CD14-positive monocyte (primary cell): ENCODE measurements around the gene PPP1CC. TPM values are rescaled to one million over a fixed set of nuclear protein-coding genes. Genes with fewer than 3 reads are reported as not detected.

Experiments
- DNase-seq, 3 donors: peaks; one replicate each; pipeline ENCODE4 v3.0.0-alpha.2; 2011 to 2022
- H2AFZ ChIP-seq: 2 replicates; pipeline ENCODE4 v1.6.0; 2012; ENCODE audit warnings: mild to moderate bottlenecking, low read depth, low read length, inconsistent platforms; ENCODE audit not compliant: insufficient read depth, poor library complexity, severe bottlenecking
- H3K27ac ChIP-seq, 2 donors: 1 replicate in 1 of 2; 2 replicates in 1 of 2; pipeline ENCODE4 v1.5.1; 2012 to 2013; ENCODE audit warnings: low read length in 2 of 2, control low read depth in 1 of 2, inconsistent platforms in 1 of 2, low read depth in 1 of 2, mild to moderate bottlenecking in 1 of 2
- H3K27me3 ChIP-seq, 2 donors: one replicate each; pipeline versions ENCODE4 v1.6.0 to v1.6.1; 2011 to 2013; ENCODE audit warnings: low read length in 2 of 2; ENCODE audit not compliant: control insufficient read depth in 2 of 2, insufficient read depth in 2 of 2
- H3K36me3 ChIP-seq, 2 donors: replicated peaks in 1 of 2; 1 replicate in 1 of 2; 2 replicates in 1 of 2; pipeline versions ENCODE4 v1.5.1 to v1.6.1; 2012 to 2013; ENCODE audit warnings: low read length in 2 of 2, control low read depth in 1 of 2, inconsistent platforms in 1 of 2, mild to moderate bottlenecking in 1 of 2; ENCODE audit not compliant: insufficient read depth in 2 of 2, control insufficient read depth in 1 of 2
- H3K4me1 ChIP-seq, 2 donors: 1 replicate in 1 of 2; 2 replicates in 1 of 2; pipeline versions ENCODE4 v1.5.1 to v1.6.1; 2012 to 2013; ENCODE audit warnings: low read length in 2 of 2, control low read depth in 1 of 2, inconsistent platforms in 1 of 2, mild to moderate bottlenecking in 1 of 2, moderate library complexity in 1 of 2; ENCODE audit not compliant: insufficient read depth in 2 of 2, control insufficient read depth in 1 of 2
- H3K4me2 ChIP-seq: replicated peaks from 2 replicates; pipeline ENCODE3; 2012; ENCODE audit warnings: low read length, moderate library complexity, mild to moderate bottlenecking; ENCODE audit not compliant: poor library complexity, severe bottlenecking; ENCODE audit errors: extremely low read depth
- H3K4me3 ChIP-seq, 3 experiments: fragments of 200-600 bp in 1 of 3; sonication (generic) in 1 of 3; replicated peaks in 1 of 3; 1 replicate in 2 of 3; 2 replicates in 1 of 3; pipeline ENCODE4 v1.5.1; 2011 to 2013; ENCODE audit warnings: low read length in 3 of 3, mild to moderate bottlenecking in 3 of 3, control low read depth in 2 of 3, low read depth in 2 of 3, inconsistent platforms in 1 of 3, moderate library complexity in 1 of 3
- H3K79me2 ChIP-seq: 2 replicates; pipeline ENCODE4 v1.6.0; 2012; ENCODE audit warnings: mild to moderate bottlenecking, control low read depth, inconsistent platforms, low read length, moderate library complexity; ENCODE audit not compliant: insufficient read depth
- H3K9ac ChIP-seq: 2 replicates; pipeline ENCODE4 v1.6.0; 2017; ENCODE audit warnings: low read length, mild to moderate bottlenecking; ENCODE audit not compliant: insufficient read depth, poor library complexity, severe bottlenecking
- H3K9me3 ChIP-seq, 2 donors: replicated peaks in 1 of 2; 1 replicate in 1 of 2; 2 replicates in 1 of 2; pipeline versions ENCODE4 v1.5.1 to v1.6.1; 2012 to 2013; ENCODE audit warnings: low read length in 2 of 2, control low read depth in 1 of 2; ENCODE audit not compliant: control insufficient read depth in 1 of 2, insufficient read depth in 1 of 2
- H4K20me1 ChIP-seq: 2 replicates; pipeline ENCODE4 v1.6.0; 2012; ENCODE audit warnings: mild to moderate bottlenecking, low read length, control low read depth, moderate library complexity; ENCODE audit not compliant: insufficient read depth
- H3K27ac Mint-ChIP-seq, 7 donors: one replicate each; pipeline ENCODE4 v1.8.0; 2020; ENCODE audit warnings: mild to moderate bottlenecking in 7 of 7, mixed read lengths in 7 of 7, moderate library complexity in 6 of 7, inconsistent platforms in 2 of 7
- H3K27me3 Mint-ChIP-seq, 3 donors: one replicate each; pipeline ENCODE4 v1.8.0; 2021 to 2022; ENCODE audit warnings: low read depth in 3 of 3, mild to moderate bottlenecking in 3 of 3, mixed read lengths in 3 of 3, moderate library complexity in 3 of 3, inconsistent platforms in 1 of 3
- H3K36me3 Mint-ChIP-seq, 2 donors: one replicate each; pipeline ENCODE4 v1.8.0; 2020; ENCODE audit warnings: mixed read lengths in 2 of 2, inconsistent platforms in 1 of 2, mild to moderate bottlenecking in 1 of 2
- H3K4me1 Mint-ChIP-seq: one replicate; pipeline ENCODE4 v1.8.0; 2020; ENCODE audit warnings: mild to moderate bottlenecking, mixed read lengths
- H3K4me3 Mint-ChIP-seq, 2 donors: one replicate each; pipeline ENCODE4 v1.8.0; 2020; ENCODE audit warnings: mild to moderate bottlenecking in 2 of 2, mixed read lengths in 2 of 2, moderate library complexity in 1 of 2
- H3K9me3 Mint-ChIP-seq, 7 donors: one replicate each; pipeline ENCODE4 v1.8.0; 2020 to 2022; ENCODE audit warnings: mixed read lengths in 7 of 7, mild to moderate bottlenecking in 6 of 7, moderate library complexity in 6 of 7, inconsistent platforms in 2 of 7
- CTCF ChIP-seq: fragments of 200-600 bp; IDR thresholded peaks from one replicate; pipeline ENCODE4 v1.8.0; 2022; ENCODE audit warnings: antibody characterized with exemption, mild to moderate bottlenecking
- WGBS: methylation state at CpG from one replicate; pipeline ENCODE4 v1.1.5; 2013; ENCODE audit warnings: missing lambda C conversion rate; ENCODE audit not compliant: insufficient coverage; 5-methylcytosine and 5-hydroxymethylcytosine counted together
- intact Hi-C, 2 donors: fragments of 100-400 bp; cut with micrococcal nuclease; formaldehyde crosslinking; loops; one replicate each; pipeline versions ENCODE4 v1.15.0 to v1.15.1; 2023
- polyA plus RNA-seq, 3 donors: library from polyadenylated mRNA; depleted of rRNA in 1 of 3; unstranded in 2 of 3; stranded (reverse) in 1 of 3; fragments of 300-500 nt in 2 of 3; fragments of >200 nt in 1 of 3; fragmentation: Illumina TruSeq in 2 of 3; gene quantifications; 1 replicate in 2 of 3; 2 replicates in 1 of 3; pipeline ENCODE4 v1.2.3, GENCODE V29; 2012 to 2021

Gene PPP1CC
- polyA plus RNA-seq, 3 donors: 63.2 to 139 (median 128) TPM

DNA sequence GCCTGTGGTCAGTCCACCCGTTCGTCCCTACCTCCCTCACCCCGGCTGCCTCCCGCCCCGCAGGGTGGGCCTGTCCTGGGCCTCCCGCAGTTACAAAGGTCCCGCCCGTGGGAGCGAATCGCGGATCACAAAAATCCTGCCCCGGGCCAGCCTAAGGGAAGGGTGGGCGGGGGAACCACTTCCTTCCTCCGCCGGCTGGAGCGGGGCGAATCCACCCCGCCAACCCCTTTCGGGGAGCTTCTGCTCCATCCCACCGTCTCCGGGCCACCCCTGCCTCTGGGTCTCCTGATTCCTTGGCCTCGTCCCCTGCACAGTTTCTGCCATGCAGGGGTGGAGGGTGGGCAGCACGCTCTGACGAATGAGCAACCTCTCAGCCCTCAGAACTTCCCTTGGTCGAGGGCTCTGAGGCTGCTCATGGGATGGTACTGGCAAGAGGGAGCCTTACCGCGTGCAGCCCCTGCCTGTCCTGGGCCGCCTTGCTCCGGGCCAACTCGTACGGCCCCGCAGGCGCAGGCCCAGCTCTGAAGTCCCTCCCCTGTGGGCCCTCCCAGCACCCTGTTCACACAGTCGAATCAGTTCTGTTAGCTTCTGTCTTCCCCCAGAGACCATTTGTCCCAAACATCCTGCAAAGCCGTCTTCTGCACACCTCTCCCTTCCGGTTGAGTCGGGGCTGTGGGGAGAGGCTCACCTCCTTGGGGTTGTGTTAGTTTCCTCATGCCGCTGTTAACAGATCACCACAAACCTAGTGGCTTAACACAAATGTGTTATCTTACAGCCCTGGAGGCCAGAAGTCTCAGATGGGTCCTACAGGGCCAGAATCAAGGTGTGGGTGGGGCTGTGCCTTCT, 53.2 kb downstream of the PPP1CC start:
- Mint-ChIP-seq H3K4me3 (peak overlapping the region; percentile 85 to 90), H3K27me3 (no peaks in the 10 kb centered on the region), H3K4me1 (peaks cover 88% of the 10 kb centered on the region), H3K9me3 (no peaks in the 10 kb centered on the region), H3K27ac (peak overlapping the region; percentile 86 to 97 (median 96)), H3K36me3 (peaks cover 28 to 32% of the 10 kb centered on the region in 2 donors)
- Histone ChIP-seq H3K36me3 (peaks cover 9 to 25% of the 10 kb centered on the region in 2 donors), H3K4me3 (peak overlapping the region; percentile 63 to 98 (median 98)), H3K79me2 (peaks cover 54% of the 10 kb centered on the region), H2AFZ (peak overlapping the region; percentile 85), H4K20me1 (peaks cover 42% of the 10 kb centered on the region), H3K4me1 (peaks cover 90 to 96% of the 10 kb centered on the region in 2 donors), H3K9me3 (no peaks in the 10 kb centered on the region), H3K4me2 (peak overlapping the region; percentile 98), H3K27me3 (no peaks in the 10 kb centered on the region), H3K9ac (peak overlapping the region; percentile 89), H3K27ac (peak overlapping the region; percentile 84 to 90)
- WGBS: 0% methylated on average over 30 of the region's 38 CpGs
- intact Hi-C loops: loop anchor here (5.0 to 10.0 kb wide), 4 partner anchors 42 to 135 kb away; partner anchors contain the start of gene PPP1CC (in 1 of the 2)
- DNase-seq: peak in 2 of 3 donors; percentile 34 to 39
- TF ChIP-seq CTCF: no peak

DNA sequence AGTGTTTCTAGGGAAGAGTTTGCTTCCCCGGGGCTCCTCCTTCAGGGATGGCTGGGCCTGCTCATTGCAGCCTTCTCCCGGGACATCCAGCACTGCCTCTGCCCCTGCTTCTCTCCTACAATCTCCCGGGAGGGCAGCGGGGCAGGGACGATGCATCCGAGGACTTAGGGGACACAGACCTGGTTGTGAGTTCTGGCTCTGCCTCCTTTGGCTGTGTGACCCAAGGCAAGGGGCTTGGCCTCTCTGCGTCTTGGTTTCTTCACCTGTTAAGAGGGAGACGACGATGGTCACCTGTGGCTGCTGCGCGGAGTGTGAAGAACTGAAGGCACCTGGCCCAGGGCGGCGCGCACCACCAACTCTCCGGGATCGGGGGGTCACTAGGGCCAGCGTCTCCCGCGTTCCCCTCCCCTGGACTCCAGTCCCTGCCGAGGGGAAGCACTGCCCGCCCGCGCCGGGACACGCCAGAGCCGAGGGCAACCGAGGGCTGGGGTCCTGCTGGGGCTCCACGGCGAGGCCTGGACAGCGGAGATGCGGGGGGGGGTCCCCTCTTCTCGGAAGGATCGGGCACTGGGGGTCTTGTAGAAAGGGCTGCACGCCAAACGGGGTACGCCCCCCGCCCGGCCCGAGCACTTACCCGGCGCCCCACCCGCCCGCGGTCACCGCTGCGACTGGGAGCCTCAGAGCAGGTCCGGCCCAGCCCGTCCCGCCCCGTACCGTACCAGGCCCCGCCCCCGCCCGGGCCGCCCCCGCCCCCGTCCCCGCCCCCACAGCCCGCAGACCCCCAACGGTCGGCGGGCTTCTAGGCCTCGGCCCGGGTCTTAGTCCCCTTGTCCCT, 54.0 kb downstream of the PPP1CC start, which contains the start of gene HVCN1:
Gene HVCN1 (minus strand): TSS at position 670 of the 835 bp plus-strand sequence. CDS start 5,870 bp downstream, outside the sequence.
- peaks cover 9 to 33% of the 10 kb centered on the region in 2 donors for H3K36me3 ChIP-seq
- H3K27ac ChIP-seq: peak within 1 kb of the TSS; percentile 84 to 90
- H3K27me3 Mint-ChIP-seq: no peaks in the 10 kb centered on the region
- WGBS: 8% methylated on average over 35 of the region's 64 CpGs
- intact Hi-C loops: loop anchor here (5.0 to 10.0 kb wide), 2 partner anchors 41 to 64 kb away; no protein-coding TSS in a partner anchor
- H3K27me3 ChIP-seq: no peaks in the 10 kb centered on the region
- H3K9ac ChIP-seq: peak within 1 kb of the TSS; percentile 89
- no peak for TF ChIP-seq CTCF
- H3K27ac Mint-ChIP-seq: peak within 1 kb of the TSS; percentile 88 to 97 (median 96)
- H3K4me1 Mint-ChIP-seq: peaks cover 83% of the 10 kb centered on the region
- no peak for DNase-seq
- peaks cover 34 to 39% of the 10 kb centered on the region in 2 donors for H3K36me3 Mint-ChIP-seq
- peaks cover 50% of the 10 kb centered on the region for H4K20me1 ChIP-seq
- peak within 1 kb of the TSS; percentile 85 for H2AFZ ChIP-seq
- peak within 1 kb of the TSS; percentile 63 to 98 (median 98) for H3K4me3 ChIP-seq
- H3K4me2 ChIP-seq: peak within 1 kb of the TSS; percentile 98
- peaks cover 81 to 92% of the 10 kb centered on the region in 2 donors for H3K4me1 ChIP-seq
- peaks cover 58% of the 10 kb centered on the region for H3K79me2 ChIP-seq
- H3K9me3 ChIP-seq: no peaks in the 10 kb centered on the region
- peak within 1 kb of the TSS; percentile 94 to 96 for H3K4me3 Mint-ChIP-seq
- no peaks in the 10 kb centered on the region for H3K9me3 Mint-ChIP-seq
